ENCODE data around the gene MAP3K7. TPM values are rescaled to one million over a fixed set of nuclear protein-coding genes. Genes with fewer than 3 reads are reported as not detected.

The MAP3K7 gene
- total RNA-seq, 1 donor from 2014 or later: 20.4 TPM

GRCh38 chr6:90611543-90612312 is 24.9 kb upstream of the MAP3K7 start:
- peak overlapping the region; percentile 49 for H3K4me3 ChIP-seq

GRCh38 chr6:90610751-90611542 is 24.1 kb upstream of the MAP3K7 start:
- intact Hi-C loops (cut with DNase I): no loop called here
- no peak for TF ChIP-seq CTCF (IDR thresholded peaks at IDR 0.05)
- no peaks in the 10 kb centered on the region for H3K9me3 ChIP-seq
- no peak overlapping the region for H3K27ac ChIP-seq
- peak overlapping the region; percentile 49 for H3K4me3 ChIP-seq
- ATAC-seq (peak; percentile 71), DNase-seq (peak; percentile 67)
- H3K4me1 ChIP-seq: peaks cover 8% of the 10 kb centered on the region
- H3K27me3 ChIP-seq: peaks cover 70% of the 10 kb centered on the region
- no peaks in the 10 kb centered on the region for H3K36me3 ChIP-seq

More at GRCh38 chr6:90611543-90612312, 24.9 kb upstream of the MAP3K7 start:
- TF ChIP-seq CTCF (IDR thresholded peaks at IDR 0.05): no peak
- H3K27me3 ChIP-seq: peaks cover 78% of the 10 kb centered on the region
- H3K27ac ChIP-seq: no peak overlapping the region
- H3K9me3 ChIP-seq: no peaks in the 10 kb centered on the region
- intact Hi-C loops (cut with DNase I): no loop called here
- no peak for ATAC-seq
- DNase-seq: no peak
- peaks cover 8% of the 10 kb centered on the region for H3K4me1 ChIP-seq
- H3K36me3 ChIP-seq: no peaks in the 10 kb centered on the region

- Histone ChIP-seq H3K27ac (no peak overlapping the region), H3K4me1 (peaks cover 8% of the 10 kb centered on the region), H3K36me3 (no peaks in the 10 kb centered on the region), H3K4me3 (peak overlapping the region; percentile 49), H3K27me3 (peaks cover 64% of the 10 kb centered on the region), H3K9me3 (no peaks in the 10 kb centered on the region)
- TF ChIP-seq CTCF (IDR thresholded peaks at IDR 0.05): no peak
- DNase-seq: no peak
- ATAC-seq: no peak
- intact Hi-C loops (cut with DNase I): no loop called here
Measured at GRCh38 chr6:90610301-90610750, 23.5 kb upstream of the MAP3K7 start.

- H3K4me3 ChIP-seq: no peak overlapping the region
- H3K27me3 ChIP-seq: peaks cover 27% of the 10 kb centered on the region
- no peak overlapping the region for H3K27ac ChIP-seq
- H3K9me3 ChIP-seq: no peaks in the 10 kb centered on the region
- H3K36me3 ChIP-seq: no peaks in the 10 kb centered on the region
- intact Hi-C loops (cut with DNase I): no loop called here
- no peaks in the 10 kb centered on the region for H3K4me1 ChIP-seq
- ATAC-seq (no peak), DNase-seq (no peak)
- TF ChIP-seq CTCF (IDR thresholded peaks at IDR 0.05): no peak
Measured at GRCh38 chr6:90605749-90606340, 19.0 kb upstream of the MAP3K7 start.

GRCh38 chr6:90604546-90604945 is 17.7 kb upstream of the MAP3K7 start:
- no peak for TF ChIP-seq CTCF (IDR thresholded peaks at IDR 0.05)

More at GRCh38 chr6:90604546-90604945, 17.7 kb upstream of the MAP3K7 start:
- no peaks in the 10 kb centered on the region for H3K36me3 ChIP-seq
- intact Hi-C loops (cut with DNase I): no loop called here
- H3K9me3 ChIP-seq: no peaks in the 10 kb centered on the region
- no peaks in the 10 kb centered on the region for H3K4me1 ChIP-seq
- peaks cover 15% of the 10 kb centered on the region for H3K27me3 ChIP-seq
- ATAC-seq (no peak), DNase-seq (no peak)
- H3K27ac ChIP-seq: no peak overlapping the region
- H3K4me3 ChIP-seq: no peak overlapping the region

Measured in upper lobe of right lung (tissue), 1 donor.